ENCODE data around the gene ZNF346. TPM values are rescaled to one million over a fixed set of nuclear protein-coding genes. Genes with fewer than 3 reads are reported as not detected.

Gene ZNF346
- total RNA-seq, 2 donors from 2014 or later: 9.1 to 11.2 TPM

DNA sequence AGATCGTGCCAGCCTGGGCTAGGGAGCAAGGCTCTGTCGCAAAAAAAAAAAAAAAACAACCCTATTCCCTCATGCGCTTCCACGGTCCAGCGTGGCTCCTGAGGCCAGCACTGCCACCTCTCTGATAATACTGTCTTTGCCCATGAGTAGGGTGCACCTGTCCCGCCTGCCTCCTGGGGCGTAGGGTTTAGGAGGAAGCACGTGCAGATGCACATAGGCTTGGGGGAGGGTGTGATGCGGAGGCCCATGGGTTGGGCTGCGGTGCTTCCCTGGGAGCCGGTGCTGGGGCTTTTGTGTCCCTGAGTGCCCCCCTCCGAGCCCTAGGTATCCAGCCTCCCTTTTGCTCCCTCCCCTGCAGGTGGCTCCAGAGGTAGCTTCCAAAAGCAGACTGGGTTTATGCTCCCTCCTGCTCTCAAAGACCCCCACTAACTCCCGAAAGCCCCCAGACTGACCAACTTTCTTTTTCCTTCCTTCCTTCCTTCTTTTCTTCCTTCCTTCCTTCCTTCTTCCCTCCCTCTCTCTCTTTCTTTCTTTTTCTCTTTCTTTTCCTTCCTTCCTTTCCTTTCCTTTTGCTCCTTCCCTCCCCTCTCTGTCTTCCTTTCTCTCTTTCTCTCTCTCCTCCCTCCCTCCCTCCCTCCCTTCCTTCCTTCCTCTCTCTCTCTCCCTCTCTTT lies 77.1 kb downstream of the ZNF346 start:
- Histone ChIP-seq H3K9me3 (no peaks in the 10 kb centered on the region), H3K4me3 (no peak overlapping the region), H3K27me3 (no peaks in the 10 kb centered on the region), H3K4me1 (no peaks in the 10 kb centered on the region), H3K9ac (ENCODE audit: low read depth in 2 of 2, low read length in 2 of 2) (no peak overlapping the region), H3K27ac (no peak overlapping the region), H3K36me3 (no peaks in the 10 kb centered on the region)
- no peak for DNase-seq
- TF ChIP-seq CTCF (IDR thresholded peaks at IDR 0.05): no peak
- intact Hi-C loops (cut with DNase I): no loop called here

DNA sequence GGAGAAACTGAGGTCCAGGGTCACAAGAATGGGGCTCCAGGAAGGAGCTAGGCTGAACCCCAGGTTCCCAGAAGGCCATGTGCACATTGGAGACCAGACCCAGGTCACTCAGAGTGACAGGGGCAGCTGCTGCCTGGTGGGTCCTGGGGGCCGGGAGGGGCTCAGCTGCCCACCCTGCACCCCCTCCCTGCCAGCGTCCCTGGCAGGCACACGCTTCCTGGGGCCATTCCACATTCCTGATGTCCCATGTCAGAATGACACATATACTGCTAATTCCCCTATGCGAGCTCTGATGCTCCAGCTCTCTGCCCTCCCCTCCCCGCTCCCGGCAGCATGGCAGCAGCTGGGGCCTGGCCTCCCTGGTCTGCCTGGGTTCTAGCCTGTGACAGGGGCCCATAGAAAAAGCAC lies 78.2 kb downstream of the ZNF346 start:
- intact Hi-C loops (cut with DNase I): no loop called here
- H3K27me3 ChIP-seq: no peaks in the 10 kb centered on the region
- no peak for TF ChIP-seq CTCF (IDR thresholded peaks at IDR 0.05)
- no peak overlapping the region for H3K27ac ChIP-seq
- no peaks in the 10 kb centered on the region for H3K36me3 ChIP-seq
- H3K4me3 ChIP-seq: no peak overlapping the region
- H3K4me1 ChIP-seq: no peaks in the 10 kb centered on the region
- no peak overlapping the region for H3K9ac ChIP-seq (ENCODE audit: low read depth in 2 of 2, low read length in 2 of 2)
- H3K9me3 ChIP-seq: no peaks in the 10 kb centered on the region
- DNase-seq: no peak

DNA sequence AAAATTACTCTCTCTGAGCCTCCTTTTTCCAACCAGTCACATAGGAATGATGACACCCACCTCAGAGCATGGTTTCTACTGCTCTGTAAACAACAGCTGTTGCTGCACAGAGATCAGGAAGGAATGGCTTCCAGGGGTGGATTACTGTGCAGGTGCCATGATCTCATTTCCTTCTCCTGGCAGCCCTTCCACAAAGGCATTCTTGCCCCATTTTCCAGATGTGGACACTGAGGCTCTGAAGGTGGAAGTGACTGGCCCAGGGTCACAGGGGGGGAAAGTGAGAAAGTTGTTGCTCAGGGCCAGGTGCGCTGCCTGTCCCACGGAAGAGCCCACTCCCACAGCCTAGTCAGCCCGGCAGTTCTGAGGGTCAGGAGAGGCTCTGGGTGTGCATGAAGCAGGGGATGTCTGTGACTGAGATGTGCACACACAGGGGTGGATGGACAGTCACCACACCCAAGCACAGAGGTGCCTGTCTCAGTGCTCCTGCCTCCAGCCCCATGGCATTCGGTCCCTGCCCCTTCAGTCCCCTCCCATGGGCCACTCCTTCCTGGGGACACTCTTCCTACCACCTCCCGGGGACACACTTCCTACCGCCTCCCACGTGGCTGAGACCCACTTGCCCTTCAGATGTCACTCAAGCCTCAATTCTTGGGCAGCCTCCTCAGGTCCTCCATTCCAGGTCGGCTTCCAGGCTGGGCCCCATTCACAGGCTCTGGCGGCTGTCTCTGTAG lies 81.2 kb downstream of the ZNF346 start:
- Histone ChIP-seq H3K9ac (ENCODE audit: low read depth in 2 of 2, low read length in 2 of 2) (no peak overlapping the region), H3K36me3 (no peaks in the 10 kb centered on the region), H3K9me3 (no peaks in the 10 kb centered on the region), H3K4me3 (no peak overlapping the region), H3K27ac (no peak overlapping the region), H3K27me3 (no peaks in the 10 kb centered on the region), H3K4me1 (no peaks in the 10 kb centered on the region)
- no peak for TF ChIP-seq CTCF (IDR thresholded peaks at IDR 0.05)
- no peak for DNase-seq
- intact Hi-C loops (cut with DNase I): no loop called here

GRCh38 chr5:177105691-177106476 lies 83.4 kb downstream of the ZNF346 start:
- no peak overlapping the region for H3K4me3 ChIP-seq
- no peak overlapping the region for H3K9ac ChIP-seq (ENCODE audit: low read depth in 2 of 2, low read length in 2 of 2)
- intact Hi-C loops (cut with DNase I): no loop called here
- no peak for TF ChIP-seq CTCF (IDR thresholded peaks at IDR 0.05)
- no peaks in the 10 kb centered on the region for H3K9me3 ChIP-seq
- no peak for DNase-seq
- H3K27me3 ChIP-seq: no peaks in the 10 kb centered on the region
- no peak overlapping the region for H3K27ac ChIP-seq
- no peaks in the 10 kb centered on the region for H3K36me3 ChIP-seq
- no peaks in the 10 kb centered on the region for H3K4me1 ChIP-seq

GRCh38 chr5:177107159-177107558 lies 84.7 kb downstream of the ZNF346 start:
- Histone ChIP-seq H3K9ac (ENCODE audit: low read depth in 2 of 2, low read length in 2 of 2) (no peak overlapping the region), H3K27me3 (no peaks in the 10 kb centered on the region), H3K27ac (no peak overlapping the region), H3K4me3 (no peak overlapping the region), H3K36me3 (no peaks in the 10 kb centered on the region), H3K4me1 (no peaks in the 10 kb centered on the region), H3K9me3 (no peaks in the 10 kb centered on the region)
- no peak for TF ChIP-seq CTCF (IDR thresholded peaks at IDR 0.05)
- intact Hi-C loops (cut with DNase I): no loop called here
- DNase-seq: no peak
